NCI-H1092 treated with DMSO at 0.1 percent for 48 hours (cell line): Measurements from ENCODE around the gene SMARCA2.
"Not testable (repeated sequence)": the region's sequence is repeated elsewhere in the genome, so short reads cannot be mapped to it uniquely, and the experiment has no call there.

ENCODE experiments used
- DNase-seq: peaks from one replicate; lab custom pipeline; 2025; lab: John Stamatoyannopoulos, UW

SMARCA2 gene

GRCh38 chr9:2145746-2146145 lies 130.6 kb downstream of the SMARCA2 start:
- DNase-seq = no peak

DNA sequence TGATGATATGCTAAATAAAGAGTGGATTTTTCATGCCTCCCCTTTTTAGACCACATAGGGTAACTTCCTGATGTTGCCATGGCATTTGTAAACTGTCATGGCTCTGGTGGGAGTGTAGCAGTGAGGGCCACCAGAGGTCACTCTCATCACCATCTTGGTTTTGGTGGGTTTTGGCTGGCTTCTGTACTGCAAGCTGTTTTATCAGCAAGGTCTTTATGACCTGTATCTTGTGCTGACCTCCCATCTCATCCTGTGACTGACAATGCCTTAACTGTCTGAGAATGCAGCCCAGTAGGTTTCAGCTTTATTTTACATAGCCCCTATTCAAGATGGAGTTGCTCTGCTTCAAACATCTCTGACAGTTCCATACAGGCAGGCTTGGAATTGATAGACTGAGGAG lies 131.6 kb downstream of the SMARCA2 start:
- not testable (repeated sequence) for DNase-seq

DNA sequence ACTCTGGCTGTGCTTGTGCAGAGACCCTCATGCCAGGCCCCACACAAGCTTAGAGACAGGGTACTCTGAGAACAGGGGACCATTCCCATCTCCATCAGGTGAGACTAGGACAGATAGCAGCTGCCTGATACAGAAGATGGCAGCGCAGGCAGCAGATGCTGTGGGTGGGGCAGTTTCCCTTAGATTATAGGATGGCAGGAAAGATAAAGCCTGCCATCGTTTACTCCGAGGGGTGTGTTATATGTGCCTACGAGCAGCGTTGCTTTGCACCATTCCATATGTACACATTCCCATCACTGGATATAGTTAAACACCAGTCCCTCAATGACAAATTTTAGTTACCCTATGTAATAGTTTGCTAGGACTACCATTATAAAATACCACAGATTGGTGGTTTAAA lies 135.2 kb downstream of the SMARCA2 start:
- no peak for DNase-seq

DNA sequence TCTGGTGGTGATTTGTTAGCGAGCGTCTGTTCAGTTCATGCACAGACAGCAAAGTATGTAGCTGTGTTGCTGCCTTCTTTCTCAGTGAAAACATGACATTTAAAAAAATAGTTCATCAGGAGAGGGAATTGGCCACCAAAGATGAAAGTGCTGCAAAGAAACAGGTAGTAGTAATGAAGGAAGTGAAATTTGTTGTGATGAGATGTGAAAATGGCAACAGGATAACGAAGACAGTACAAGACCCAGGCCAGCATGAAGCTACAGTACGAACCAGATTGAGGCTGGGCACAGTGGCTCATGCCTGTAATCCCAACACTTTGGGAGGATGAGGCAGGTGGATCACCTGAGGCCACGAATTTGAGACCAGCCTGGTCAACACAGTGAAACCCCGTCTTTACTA lies 136.0 kb downstream of the SMARCA2 start:
- no peak for DNase-seq

DNA sequence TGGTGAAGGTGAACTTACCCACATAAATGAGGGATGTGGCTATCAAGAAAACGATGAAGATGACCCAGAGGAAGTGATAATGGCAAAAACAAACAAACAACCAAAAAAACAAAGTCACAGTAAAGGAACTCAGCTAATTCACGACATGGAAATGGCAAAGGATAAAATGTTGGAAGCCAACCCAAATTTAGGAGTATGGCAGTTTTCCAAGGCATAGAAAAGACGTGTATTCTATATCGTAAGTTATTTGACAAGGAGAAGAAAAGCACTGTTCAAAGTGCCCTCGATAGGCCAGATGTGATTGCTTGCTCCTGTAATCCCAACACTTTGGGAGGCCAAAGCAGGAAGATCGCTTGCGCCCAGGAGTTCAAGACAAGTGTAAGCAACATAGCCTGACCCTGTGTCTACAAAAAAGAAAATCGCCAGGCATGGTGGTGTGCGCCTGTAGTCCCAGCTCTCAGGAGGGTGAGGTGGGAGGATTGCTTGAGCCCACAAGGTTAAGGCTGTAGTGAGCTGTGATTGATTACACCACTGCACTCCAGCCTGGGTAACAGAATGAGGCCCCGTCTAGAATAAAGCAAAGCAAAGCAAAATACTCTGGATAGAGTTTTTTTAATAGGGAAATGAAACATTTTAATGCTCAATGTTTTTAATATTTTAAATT lies 138.0 kb downstream of the SMARCA2 start:
- DNase-seq = no peak

GRCh38 chr9:2153630-2154217 lies 138.6 kb downstream of the SMARCA2 start:
- no peak for DNase-seq

DNA sequence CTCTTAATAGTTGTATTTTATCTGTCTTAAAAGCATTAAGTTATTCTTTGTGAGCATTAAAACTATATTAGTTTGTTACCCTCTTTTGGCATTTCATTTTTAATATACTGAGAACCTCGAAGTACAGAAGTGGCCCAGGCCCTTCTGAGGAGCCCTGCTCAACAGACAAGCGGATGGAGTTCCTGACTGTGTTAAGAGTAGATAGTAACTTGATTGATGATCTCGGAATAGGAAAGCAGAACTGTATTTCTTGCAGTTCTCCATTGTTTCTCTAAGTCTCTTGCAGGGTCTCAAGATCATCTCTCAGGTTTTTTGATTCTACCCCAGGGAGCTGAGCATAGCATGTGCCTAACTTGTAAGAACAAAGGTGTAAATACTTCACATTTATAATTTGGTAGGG lies 139.6 kb downstream of the SMARCA2 start:
- no peak for DNase-seq

DNA sequence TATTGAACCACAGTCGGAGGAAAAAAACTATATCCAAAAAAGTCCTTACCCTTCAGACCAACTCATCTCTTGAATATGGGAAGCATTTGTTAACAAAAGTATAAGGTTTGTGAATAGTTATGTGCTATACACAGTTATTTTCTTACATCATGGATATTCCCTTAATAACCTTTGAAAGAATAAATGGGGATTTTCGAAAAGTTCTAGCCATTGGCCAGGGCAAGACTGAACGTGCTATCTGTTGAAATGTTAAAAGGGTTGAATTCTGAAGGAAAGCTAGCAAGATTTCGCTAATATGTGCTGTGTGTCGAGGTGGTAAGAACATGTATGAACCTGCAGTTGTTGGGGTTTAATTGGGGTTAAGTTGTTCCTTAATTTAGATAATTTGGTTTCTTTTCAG lies 140.8 kb downstream of the SMARCA2 start:
- DNase-seq = no peak

DNA sequence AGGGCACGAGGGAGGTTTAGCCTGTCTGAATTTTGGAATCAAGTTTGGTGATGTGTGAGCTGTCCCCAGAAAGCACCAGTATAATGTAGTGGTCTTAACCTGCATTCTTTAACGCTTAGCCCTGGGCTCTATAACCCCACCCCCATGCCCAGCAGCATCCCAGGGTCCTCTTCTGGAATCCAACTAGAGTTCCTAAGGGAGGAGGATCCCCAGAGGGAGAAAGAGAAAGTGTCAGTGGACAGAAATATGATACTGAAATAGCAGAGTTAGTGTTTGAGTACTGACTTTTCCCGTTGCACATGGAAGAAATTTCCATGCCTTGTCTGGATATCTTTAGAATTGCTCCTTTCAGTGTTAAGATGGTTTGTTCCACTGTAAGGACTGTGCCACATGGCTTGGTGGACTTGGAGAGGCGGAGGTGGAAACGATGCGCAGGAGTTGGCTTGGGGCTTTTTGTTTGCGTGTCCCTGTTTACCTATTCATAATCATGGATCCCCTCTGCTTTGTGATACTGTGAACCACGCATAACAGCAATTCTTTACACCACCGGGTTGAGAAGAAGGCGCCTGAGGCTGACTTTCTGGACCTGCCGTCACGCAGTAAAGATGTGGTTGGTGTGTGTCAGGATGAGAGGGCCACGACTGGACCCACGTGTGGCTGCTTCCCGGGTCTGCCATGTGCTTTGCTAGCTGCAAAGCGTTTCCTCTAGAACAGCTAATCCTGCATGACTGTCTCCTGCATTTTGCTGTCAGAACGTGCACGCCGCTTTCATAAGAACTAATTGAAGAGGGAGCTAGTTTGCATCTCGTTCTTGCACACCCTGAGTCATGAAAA lies 142.3 kb downstream of the SMARCA2 start:
- DNase-seq = no peak

DNA sequence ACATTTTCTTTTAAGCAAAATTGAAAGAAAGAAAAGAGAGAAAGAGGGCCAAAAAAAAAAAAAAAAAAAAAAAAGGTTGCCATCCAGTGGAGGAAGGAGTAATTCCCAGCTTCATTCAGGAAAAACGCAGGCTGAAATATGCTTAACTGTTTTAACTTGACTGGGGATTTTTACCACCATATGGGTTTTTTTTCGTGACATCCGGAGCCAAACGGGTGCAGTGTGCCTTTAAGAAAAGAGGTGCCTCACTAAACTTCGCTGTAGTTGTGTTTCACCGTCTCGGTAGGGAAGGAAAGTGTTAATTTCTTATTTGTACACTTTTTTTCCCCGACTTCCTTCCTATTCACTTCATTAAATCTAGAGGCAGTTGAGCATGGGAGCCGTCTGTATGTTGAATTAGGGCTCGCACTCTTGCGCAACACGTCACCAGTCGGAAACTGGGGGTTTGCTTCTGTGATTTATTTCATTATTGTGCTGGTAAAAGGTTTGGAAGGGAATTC lies 143.0 kb downstream of the SMARCA2 start:
- DNase-seq = no peak

DNA sequence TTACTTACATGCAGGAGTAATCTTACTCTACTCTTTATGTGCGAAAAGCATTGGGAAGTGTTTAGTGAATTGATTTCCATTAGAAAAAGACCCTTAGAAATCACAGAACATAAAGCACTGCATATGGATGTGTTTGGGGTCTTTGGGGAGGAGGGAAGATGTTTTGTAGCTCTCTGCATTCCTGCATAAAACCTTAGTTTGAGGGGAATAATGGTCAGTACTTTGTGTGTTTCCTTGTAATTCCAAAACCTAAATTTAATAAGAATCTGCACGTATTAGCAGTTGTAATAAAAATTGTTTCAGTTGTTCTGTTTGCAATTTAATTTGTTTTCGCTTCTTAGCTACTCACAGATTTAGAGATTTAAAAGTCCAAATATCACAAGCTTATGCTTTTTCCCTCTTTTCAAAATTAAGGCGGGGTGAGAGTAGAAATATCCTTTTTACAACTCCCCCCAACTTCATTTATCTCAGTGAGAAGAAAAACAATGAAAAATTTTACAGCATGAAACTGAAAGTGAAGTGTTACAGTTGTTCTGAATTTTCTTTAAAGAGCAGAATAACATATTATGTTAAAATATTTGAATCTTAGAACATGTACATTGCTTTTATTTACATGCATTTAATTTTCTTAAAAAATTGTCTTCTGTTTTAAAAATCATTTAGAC lies 143.8 kb downstream of the SMARCA2 start:
- no peak for DNase-seq

GRCh38 chr9:2159521-2160454 lies 144.6 kb downstream of the SMARCA2 start:
- no peak for DNase-seq

DNA sequence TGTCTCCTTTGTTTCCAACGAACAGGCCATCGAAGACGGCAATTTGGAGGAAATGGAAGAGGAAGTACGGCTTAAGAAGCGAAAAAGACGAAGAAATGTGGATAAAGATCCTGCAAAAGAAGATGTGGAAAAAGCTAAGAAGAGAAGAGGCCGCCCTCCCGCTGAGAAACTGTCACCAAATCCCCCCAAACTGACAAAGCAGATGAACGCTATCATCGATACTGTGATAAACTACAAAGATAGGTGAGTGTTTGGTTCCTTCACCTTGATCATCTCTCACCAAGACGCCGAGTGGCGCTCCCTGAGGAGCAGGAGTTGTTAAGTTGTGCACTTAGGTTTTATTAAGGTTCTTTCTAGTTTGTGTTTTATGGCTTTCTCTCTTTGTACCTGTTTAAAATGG lies 146.5 kb downstream of the SMARCA2 start:
- no peak for DNase-seq

DNA sequence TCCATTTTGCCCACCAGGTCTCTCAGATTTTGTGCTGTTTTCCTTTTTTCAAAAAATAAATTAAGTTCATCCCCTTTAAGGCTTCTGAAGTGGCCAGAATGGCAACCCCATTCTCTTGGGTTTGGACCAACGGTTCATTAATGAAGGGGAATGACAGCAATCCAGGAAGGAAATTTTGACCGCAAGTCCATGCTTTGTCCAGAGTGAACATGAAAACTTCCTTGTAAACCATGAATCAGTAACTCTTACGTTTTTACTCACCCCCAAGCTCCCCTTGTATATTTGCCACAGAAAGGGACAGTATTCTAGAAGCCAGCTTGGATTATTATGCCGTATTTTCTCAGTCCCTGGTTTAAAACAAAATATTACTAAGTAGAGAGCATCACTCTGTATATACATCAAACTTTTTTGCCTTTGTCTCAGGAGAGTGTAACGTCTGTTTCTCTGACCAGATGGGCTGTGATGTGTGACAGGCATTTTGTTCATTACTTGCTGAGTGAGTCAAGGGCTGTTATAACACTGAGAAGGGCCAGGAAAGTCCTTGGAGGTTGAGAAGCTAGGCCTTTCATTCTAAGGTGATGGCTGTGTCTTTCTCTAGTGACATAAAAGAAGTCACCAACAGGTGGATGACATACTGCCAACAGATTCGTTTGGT lies 148.2 kb downstream of the SMARCA2 start:
- no peak for DNase-seq

- DNase-seq = no peak
These were observed 149.1 kb downstream of the SMARCA2 start for GRCh38 chr9:2164268-2164667.

GRCh38 chr9:2166203-2166602 lies 151.1 kb downstream of the SMARCA2 start:
- no peak for DNase-seq

DNA sequence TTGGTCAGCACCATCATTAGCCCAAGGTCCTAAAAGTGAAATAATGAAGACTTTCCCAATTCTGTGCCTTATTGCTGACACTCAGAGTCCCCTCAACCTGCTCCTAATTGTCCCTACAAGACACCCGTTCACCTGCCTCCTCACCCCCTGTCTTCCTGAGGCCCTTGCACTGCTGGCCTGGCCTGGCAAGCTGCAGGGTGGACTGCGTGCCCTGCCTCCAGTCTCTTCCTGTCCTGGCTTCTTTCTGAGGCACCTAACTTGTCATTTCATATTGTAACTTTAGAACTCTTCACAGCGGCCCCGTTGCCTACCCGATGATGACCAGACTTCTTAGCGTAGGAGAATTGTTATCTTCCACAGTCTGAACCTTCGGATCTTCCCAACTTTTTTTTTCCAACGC lies 153.9 kb downstream of the SMARCA2 start:
- DNase-seq = no peak

DNA sequence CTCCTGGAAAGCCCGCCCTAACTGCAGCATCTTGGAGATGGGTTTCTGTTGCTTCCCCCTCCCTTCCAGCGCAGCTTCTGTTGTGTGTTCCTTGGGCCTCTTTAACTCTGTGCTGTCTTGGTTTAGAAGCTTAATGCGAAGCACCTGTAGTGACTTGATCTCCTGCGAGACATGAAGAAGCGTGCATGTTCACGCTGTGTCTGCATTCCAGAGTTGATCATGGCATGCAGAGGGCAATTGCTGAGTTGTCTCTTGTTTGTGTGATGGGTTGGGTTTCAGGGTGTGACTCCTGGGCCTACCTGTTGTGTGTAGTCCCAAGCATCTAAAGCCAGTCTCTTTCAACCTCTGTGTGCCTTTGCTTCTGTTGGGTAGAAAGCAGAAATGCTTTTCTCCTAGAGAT lies 155.6 kb downstream of the SMARCA2 start:
- no peak for DNase-seq

DNA sequence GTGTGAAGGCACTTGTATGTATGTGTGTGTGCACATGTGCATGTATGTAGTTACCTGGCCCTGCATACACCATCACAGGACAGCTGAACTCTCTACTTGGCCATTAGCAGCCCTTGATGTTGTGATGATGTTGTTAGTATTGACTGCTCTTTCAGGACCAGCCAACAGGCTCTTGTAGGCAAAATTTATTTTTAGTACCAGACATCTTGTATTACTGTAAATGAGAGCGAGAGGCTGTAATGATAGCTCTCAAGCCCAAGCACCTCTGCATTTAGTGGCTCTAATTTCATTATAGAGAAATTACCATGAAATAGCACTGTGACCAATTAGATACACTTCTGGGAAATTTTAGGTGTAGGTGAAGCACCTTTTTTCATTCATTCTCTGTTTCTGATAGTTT lies 158.0 kb downstream of the SMARCA2 start:
- DNase-seq = no peak

GRCh38 chr9:2173861-2174260 lies 158.7 kb downstream of the SMARCA2 start:
- no peak for DNase-seq

DNA sequence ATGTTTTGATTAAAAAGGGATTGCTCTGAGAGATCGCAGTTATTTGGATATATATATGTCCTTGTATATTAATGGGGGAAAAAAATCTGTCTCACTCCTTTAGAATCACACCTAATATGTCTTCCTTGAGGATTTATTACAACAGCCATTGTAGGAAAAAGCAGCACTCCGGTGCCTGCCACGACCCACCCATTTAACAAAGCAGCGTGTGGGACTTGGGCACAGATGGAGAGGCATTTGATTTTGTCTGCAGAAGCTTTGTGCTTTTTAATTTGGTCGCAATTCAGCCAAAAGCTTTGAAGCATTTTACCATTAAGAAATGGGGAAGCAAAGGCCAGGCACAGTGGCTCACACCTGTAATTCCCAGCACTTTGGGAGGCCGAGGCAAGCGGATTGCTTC lies 159.2 kb downstream of the SMARCA2 start:
- no peak for DNase-seq
